Hepatocyte (in vitro differentiated cells): ENCODE results near the gene TNNC1.

Source experiments
- CTCF ChIP-seq: fragments of 200-600 bp; sonication (generic); IDR thresholded peaks from 2 replicates; pipeline ENCODE4 v1.5.1; 2016; ENCODE audit warnings: antibody characterized with exemption, mild to moderate bottlenecking; ENCODE audit not compliant: poor library complexity
- EZH2 ChIP-seq: fragments of 200-600 bp; sonication (generic); IDR thresholded peaks from 2 replicates; pipeline ENCODE4 v1.6.1; 2016; ENCODE audit warnings: antibody characterized with exemption, mild to moderate bottlenecking, borderline replicate concordance
- EZH2phosphoT487 ChIP-seq: fragments of 200-600 bp; sonication (generic); IDR thresholded peaks from one replicate; pipeline ENCODE4 v1.6.1; 2018; ENCODE audit warnings: antibody characterized with exemption, mild to moderate bottlenecking, low read depth, moderate library complexity; ENCODE audit not compliant: unreplicated experiment, severe bottlenecking

- TF ChIP-seq CTCF (no peak), EZH2 (no peak), EZH2phosphoT487 (no peak)
These were observed 21.1 kb downstream of the TNNC1 start for GRCh38 chr3:52432691-52433141.
